GM12875 (cell line): ENCODE results near the gene CMKLR1.

ENCODE experiments used
- H3K4me3 ChIP-seq: one replicate; pipeline ENCODE4 v1.5.1; 2011; ENCODE audit warnings: low read depth, low read length, control low read depth
- CTCF ChIP-seq: IDR thresholded peaks from 2 replicates; pipeline ENCODE4 v1.5.1; 2011; ENCODE audit warnings: low read depth, mild to moderate bottlenecking, control low read depth, inconsistent platforms, low read length, moderate library complexity, borderline replicate concordance; ENCODE audit not compliant: insufficient read depth

CMKLR1 gene

GRCh38 chr12:108338915-108339657, at the start of gene CMKLR1:
Gene CMKLR1 (minus strand): TSS chr12:108339311. CDS start chr12:108293591, 45,720 bp downstream.
- no peak for TF ChIP-seq CTCF
- peak within 1 kb of the TSS; percentile 46 for H3K4me3 ChIP-seq

- TF ChIP-seq CTCF: no peak
- H3K4me3 ChIP-seq: no peak overlapping the region
Observed at GRCh38 chr12:108387771-108388170, 48.7 kb upstream of the CMKLR1 start.

- no peak for TF ChIP-seq CTCF
- H3K4me3 ChIP-seq: no peak overlapping the region
Observed at GRCh38 chr12:108386709-108387360, 47.7 kb upstream of the CMKLR1 start.

- TF ChIP-seq CTCF: no peak
- H3K4me3 ChIP-seq: no peak overlapping the region
Observed at GRCh38 chr12:108382437-108382801, 43.3 kb upstream of the CMKLR1 start.

- H3K4me3 ChIP-seq: no peak overlapping the region
- no peak for TF ChIP-seq CTCF
Observed at GRCh38 chr12:108381787-108382436, 42.8 kb upstream of the CMKLR1 start.

GRCh38 chr12:108380382-108380781, 41.3 kb upstream of the CMKLR1 start:
- TF ChIP-seq CTCF: no peak

More at GRCh38 chr12:108380382-108380781, 41.3 kb upstream of the CMKLR1 start:
- H3K4me3 ChIP-seq: no peak overlapping the region
